ENCODE measurements around the gene SMAD6.
A peak's percentile ranks its signal among the peaks of the same experiment; 100 is the strongest.

SMAD6 gene

GRCh38 chr15:66801266-66801665 is 99.2 kb downstream of the SMAD6 start:
- Histone ChIP-seq H3K79me2 (no peaks in the 10 kb centered on the region), H3K9me3 (ENCODE audit: control insufficient read depth, low read length) (no peaks in the 10 kb centered on the region), H3K36me3 (ENCODE audit: control insufficient read depth, insufficient read depth, low read length) (no peaks in the 10 kb centered on the region), H3K9ac (no peak overlapping the region), H2AFZ (no peak overlapping the region), H3K4me3 (ENCODE audit: low read depth, low read length) (no peak overlapping the region), H3K4me1 (peaks cover 13% of the 10 kb centered on the region), H3K27me3 (ENCODE audit: control insufficient read depth, insufficient read depth, low read length) (no peaks in the 10 kb centered on the region), H3K4me2 (ENCODE audit: low read length) (no peak overlapping the region), H3K27ac (no peak overlapping the region)
- no peak for TF ChIP-seq CTCF (IDR thresholded peaks at IDR 0.05)

DNA sequence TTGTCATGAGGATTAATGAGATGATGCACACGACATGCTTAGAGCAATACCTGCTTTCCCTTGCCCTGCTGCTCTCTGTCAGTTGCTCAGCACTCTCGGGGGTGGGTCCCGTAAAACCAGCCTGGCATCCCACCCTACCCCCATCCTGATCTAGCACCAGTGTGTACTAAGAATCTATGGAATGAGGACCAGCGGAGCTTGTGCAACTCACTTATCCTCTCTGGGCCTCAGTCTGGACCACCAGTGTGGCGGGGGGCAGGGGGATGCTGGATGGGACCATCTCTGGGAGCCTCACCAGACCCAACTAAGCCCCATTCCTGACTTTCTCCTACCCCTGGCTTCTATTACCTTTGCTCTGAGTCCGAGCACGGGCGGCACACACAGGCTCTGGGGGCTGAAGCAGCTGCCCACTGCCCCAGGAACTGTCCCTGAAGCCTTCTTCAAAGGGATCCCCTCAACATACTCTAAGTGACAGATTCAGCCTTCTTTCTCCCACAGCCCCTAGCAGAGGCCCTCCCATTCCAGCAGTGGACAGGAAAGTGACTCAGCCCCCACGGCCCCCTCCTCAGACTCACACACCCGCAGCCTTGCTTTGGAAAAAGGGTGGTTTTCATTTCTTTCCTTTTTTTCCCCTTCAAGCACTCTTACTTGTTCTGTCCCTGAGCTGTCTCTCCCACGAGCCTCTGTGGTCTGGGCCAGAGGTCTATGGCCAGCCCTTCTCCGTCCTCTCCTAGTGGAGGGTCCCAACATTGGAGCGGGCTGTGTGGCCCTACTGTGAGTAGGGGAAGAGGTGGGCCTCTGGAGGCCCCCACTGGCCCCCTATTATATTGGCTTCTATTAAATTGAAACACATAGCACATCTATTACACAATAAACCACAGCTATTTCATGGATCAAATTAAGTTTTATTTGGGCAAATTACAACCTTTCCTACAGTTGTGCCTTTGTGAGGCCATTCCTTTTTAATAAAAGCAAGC is 100.3 kb downstream of the SMAD6 start:
- Histone ChIP-seq H3K4me1 (peaks cover 13% of the 10 kb centered on the region), H3K4me2 (ENCODE audit: low read length) (no peak overlapping the region), H3K4me3 (ENCODE audit: low read depth, low read length) (no peak overlapping the region), H3K27ac (peak overlapping the region; percentile 68), H3K79me2 (no peaks in the 10 kb centered on the region), H3K9me3 (ENCODE audit: control insufficient read depth, low read length) (no peaks in the 10 kb centered on the region), H2AFZ (peak overlapping the region; percentile 33), H3K27me3 (ENCODE audit: control insufficient read depth, insufficient read depth, low read length) (no peaks in the 10 kb centered on the region), H3K9ac (no peak overlapping the region), H3K36me3 (ENCODE audit: control insufficient read depth, insufficient read depth, low read length) (no peaks in the 10 kb centered on the region)
- TF ChIP-seq CTCF (IDR thresholded peaks at IDR 0.05) = no peak

GRCh38 chr15:66803182-66803729 is 101.2 kb downstream of the SMAD6 start:
- TF ChIP-seq CTCF (IDR thresholded peaks at IDR 0.05) = no peak
- H3K4me3 ChIP-seq (ENCODE audit: low read depth, low read length) = no peak overlapping the region

DNA sequence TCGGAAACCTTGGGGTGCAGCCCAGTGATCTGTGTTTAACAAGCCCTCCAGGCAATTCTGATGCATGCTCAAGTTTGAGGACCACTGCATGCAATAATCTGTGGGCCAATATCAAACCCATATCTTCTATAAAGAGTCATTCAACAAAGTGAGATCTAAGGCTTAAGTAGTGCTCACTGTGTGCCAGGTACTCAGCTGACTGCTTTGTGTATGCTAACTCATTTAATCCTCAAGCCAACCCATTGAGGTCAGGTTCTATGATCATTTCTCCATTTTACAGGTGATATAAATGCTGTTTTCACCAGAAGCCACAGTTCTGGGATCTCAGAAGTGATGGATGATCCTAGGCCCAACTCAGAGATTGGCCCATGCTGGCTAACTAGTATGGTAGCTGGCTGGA is 101.7 kb downstream of the SMAD6 start:
- Histone ChIP-seq H3K9ac (no peak overlapping the region), H3K9me3 (ENCODE audit: control insufficient read depth, low read length) (no peaks in the 10 kb centered on the region), H3K4me1 (peaks cover 13% of the 10 kb centered on the region), H2AFZ (no peak overlapping the region), H3K4me3 (ENCODE audit: low read depth, low read length) (no peak overlapping the region), H3K27ac (peak overlapping the region; percentile 68), H3K36me3 (ENCODE audit: control insufficient read depth, insufficient read depth, low read length) (no peaks in the 10 kb centered on the region), H3K79me2 (no peaks in the 10 kb centered on the region), H3K4me2 (ENCODE audit: low read length) (no peak overlapping the region), H3K27me3 (ENCODE audit: control insufficient read depth, insufficient read depth, low read length) (no peaks in the 10 kb centered on the region)
- no peak for TF ChIP-seq CTCF (IDR thresholded peaks at IDR 0.05)

More at GRCh38 chr15:66803182-66803729, 101.2 kb downstream of the SMAD6 start:
- Histone ChIP-seq H3K79me2 (no peaks in the 10 kb centered on the region), H3K4me1 (peaks cover 13% of the 10 kb centered on the region), H3K27me3 (ENCODE audit: control insufficient read depth, insufficient read depth, low read length) (no peaks in the 10 kb centered on the region), H3K4me2 (ENCODE audit: low read length) (no peak overlapping the region), H3K27ac (peak overlapping the region; percentile 68), H3K36me3 (ENCODE audit: control insufficient read depth, insufficient read depth, low read length) (no peaks in the 10 kb centered on the region), H3K9me3 (ENCODE audit: control insufficient read depth, low read length) (no peaks in the 10 kb centered on the region), H2AFZ (peak overlapping the region; percentile 34), H3K9ac (no peak overlapping the region)
